Ascending aorta (tissue), 2 donors: ENCODE data around the gene ODF2. TPM values are rescaled to one million over a fixed set of nuclear protein-coding genes. Genes with fewer than 3 reads are reported as not detected.
A peak's percentile ranks its signal among the peaks of the same experiment; 100 is the strongest.

Source experiments
- DNase-seq, 2 donors: peaks; one replicate each; pipeline ENCODE4 v3.0.0-alpha.2; 2019; ENCODE audit warnings: low spot score in 2 of 2
- H3K27ac ChIP-seq, 2 donors: fragments of 200-600 bp; sonication (generic); one replicate each; pipeline ENCODE4 v1.5.1; 2016 to 2017; ENCODE audit warnings: mild to moderate bottlenecking in 1 of 2
- H3K27me3 ChIP-seq: fragments of 200-600 bp; sonication (generic); one replicate; pipeline ENCODE4 v1.5.1; 2017
- H3K36me3 ChIP-seq, 2 donors: fragments of 200-600 bp; sonication (generic); one replicate each; pipeline ENCODE4 v1.5.1; 2016
- H3K4me1 ChIP-seq, 2 donors: fragments of 200-600 bp; sonication (generic); one replicate each; pipeline ENCODE4 v1.5.1; 2016 to 2017; ENCODE audit warnings: mild to moderate bottlenecking in 1 of 2
- H3K4me3 ChIP-seq, 2 donors: fragments of 200-600 bp; sonication (generic); one replicate each; pipeline ENCODE4 v1.5.1; 2016 to 2017; ENCODE audit warnings: mild to moderate bottlenecking in 1 of 2
- H3K9me3 ChIP-seq, 2 donors: fragments of 200-600 bp; sonication (generic); one replicate each; pipeline ENCODE4 v1.5.1; 2016
- CTCF ChIP-seq, 3 experiments: fragments of 200-600 bp in 2 of 3; fragments of 450-650 bp in 1 of 3; sonication (generic) in 2 of 3; IDR thresholded peaks; one replicate each; pipeline ENCODE4 v1.5.1; 2016 to 2019; ENCODE audit warnings: antibody characterized with exemption in 3 of 3, mild to moderate bottlenecking in 1 of 3, moderate library complexity in 1 of 3
- intact Hi-C: fragments of 100-400 bp; cut with DNase I; formaldehyde crosslinking; loops from one replicate; pipeline ENCODE4 v1.15.1; 2023
- total RNA-seq: library from RNA; depleted of rRNA; stranded (reverse); fragments of >200 nt; gene quantifications from one replicate; pipeline ENCODE4 v1.1.0, GENCODE V29; 2016

The ODF2 gene
- total RNA-seq, 1 donor from 2014 or later = 26.9 TPM

- no peaks in the 10 kb centered on the region for H3K9me3 ChIP-seq
- H3K27ac ChIP-seq = no peak overlapping the region
- no peak overlapping the region for H3K4me3 ChIP-seq
- no peaks in the 10 kb centered on the region for H3K27me3 ChIP-seq
- H3K36me3 ChIP-seq = peaks cover 69 to 73% of the 10 kb centered on the region in 2 donors
- DNase-seq = no peak
- intact Hi-C loops = no loop called here
- H3K4me1 ChIP-seq = no peaks in the 10 kb centered on the region
- TF ChIP-seq CTCF (IDR thresholded peaks at IDR 0.05) = no peak
Observed at GRCh38 chr9:128540634-128541360, 85.0 kb downstream of the ODF2 start.

- no peak overlapping the region for H3K27ac ChIP-seq
- H3K27me3 ChIP-seq = no peaks in the 10 kb centered on the region
- H3K9me3 ChIP-seq = no peaks in the 10 kb centered on the region
- peaks cover 18 to 19% of the 10 kb centered on the region in 2 donors for H3K36me3 ChIP-seq
- peaks cover 0 to 16% of the 10 kb centered on the region in 2 donors for H3K4me1 ChIP-seq
- no peak for TF ChIP-seq CTCF (IDR thresholded peaks at IDR 0.05)
- DNase-seq = no peak
- intact Hi-C loops = no loop called here
- no peak overlapping the region for H3K4me3 ChIP-seq
Observed at GRCh38 chr9:128546504-128546903, 90.7 kb downstream of the ODF2 start.

GRCh38 chr9:128548876-128549275 lies 93.1 kb downstream of the ODF2 start:
- H3K9me3 ChIP-seq = no peaks in the 10 kb centered on the region
- no peak for TF ChIP-seq CTCF (IDR thresholded peaks at IDR 0.05)
- no peak overlapping the region for H3K4me3 ChIP-seq
- DNase-seq = no peak
- H3K27ac ChIP-seq = peak overlapping the region in 1 of 2 donors; percentile 96
- no peaks in the 10 kb centered on the region for H3K36me3 ChIP-seq
- H3K27me3 ChIP-seq = no peaks in the 10 kb centered on the region
- intact Hi-C loops = no loop called here
- peaks cover 0 to 16% of the 10 kb centered on the region in 2 donors for H3K4me1 ChIP-seq

- H3K9me3 ChIP-seq = no peaks in the 10 kb centered on the region
- no peaks in the 10 kb centered on the region for H3K27me3 ChIP-seq
- H3K4me1 ChIP-seq = peaks cover 5 to 24% of the 10 kb centered on the region in 2 donors
- peak overlapping the region; percentile 96 to 98 for H3K27ac ChIP-seq
- H3K4me3 ChIP-seq = no peak overlapping the region
- no peaks in the 10 kb centered on the region for H3K36me3 ChIP-seq
- intact Hi-C loops = loop anchor here (5.0 kb wide), 1 partner anchor 178 kb away; the partner anchor contains the start of gene URM1
- DNase-seq = no peak
- no peak for TF ChIP-seq CTCF (IDR thresholded peaks at IDR 0.05)
Observed at GRCh38 chr9:128550226-128550625, 94.4 kb downstream of the ODF2 start.

Other genes starting within 250 kb of the ODF2 start
- 74.9 TPM for gene GOLGA2, start 180.0 kb upstream of the ODF2 start, total RNA-seq
- 1.8 TPM for gene SWI5, start 179.7 kb upstream of the ODF2 start, total RNA-seq
- gene TRUB2, start 133.6 kb upstream of the ODF2 start, total RNA-seq = 10.2 TPM
- 11.4 TPM for gene COQ4, start 133.2 kb upstream of the ODF2 start, total RNA-seq
- 16.6 TPM for gene SLC27A4, start 115.5 kb upstream of the ODF2 start, total RNA-seq
- 37.5 TPM for gene URM1, start 84.6 kb upstream of the ODF2 start, total RNA-seq
- gene CERCAM, start 35.1 kb upstream of the ODF2 start, total RNA-seq = 70.5 TPM
- gene GLE1, start 48.7 kb downstream of the ODF2 start, total RNA-seq = 6.3 TPM
- 687 TPM for gene SPTAN1, start 96.6 kb downstream of the ODF2 start, total RNA-seq
- 49.9 TPM for gene DYNC2I2, start 200.8 kb downstream of the ODF2 start, total RNA-seq
- 102 TPM for gene SET, start 233.2 kb downstream of the ODF2 start, total RNA-seq
- gene PKN3, start 246.5 kb downstream of the ODF2 start, total RNA-seq = 28.8 TPM